ENCODE data around the gene CAMTA1.
"Not testable (repeated sequence)": the region's sequence is repeated elsewhere in the genome, so short reads cannot be mapped to it uniquely, and the experiment has no call there.

Gene CAMTA1

DNA sequence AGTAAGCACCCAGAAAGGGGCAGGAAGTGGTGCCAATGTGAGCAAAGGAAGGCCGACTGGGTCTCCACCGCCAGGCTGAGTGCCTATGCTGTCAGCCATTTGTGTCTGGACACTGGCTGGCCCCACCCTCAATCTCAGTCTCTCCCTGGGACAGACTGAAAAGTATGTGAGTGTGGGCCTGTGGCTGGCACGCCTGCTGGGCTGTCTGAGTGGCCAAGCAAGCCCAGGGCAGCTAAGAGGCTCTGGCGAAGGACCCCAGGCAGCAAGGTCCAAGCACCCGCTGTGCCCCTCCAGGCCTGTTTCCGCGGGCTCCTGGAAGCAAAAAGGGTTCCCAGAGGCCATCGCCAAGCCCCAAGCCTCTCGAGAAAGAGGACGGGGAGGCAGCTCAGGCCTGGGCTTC lies 892.6 kb downstream of the CAMTA1 start:
- no peak for DNase-seq

DNA sequence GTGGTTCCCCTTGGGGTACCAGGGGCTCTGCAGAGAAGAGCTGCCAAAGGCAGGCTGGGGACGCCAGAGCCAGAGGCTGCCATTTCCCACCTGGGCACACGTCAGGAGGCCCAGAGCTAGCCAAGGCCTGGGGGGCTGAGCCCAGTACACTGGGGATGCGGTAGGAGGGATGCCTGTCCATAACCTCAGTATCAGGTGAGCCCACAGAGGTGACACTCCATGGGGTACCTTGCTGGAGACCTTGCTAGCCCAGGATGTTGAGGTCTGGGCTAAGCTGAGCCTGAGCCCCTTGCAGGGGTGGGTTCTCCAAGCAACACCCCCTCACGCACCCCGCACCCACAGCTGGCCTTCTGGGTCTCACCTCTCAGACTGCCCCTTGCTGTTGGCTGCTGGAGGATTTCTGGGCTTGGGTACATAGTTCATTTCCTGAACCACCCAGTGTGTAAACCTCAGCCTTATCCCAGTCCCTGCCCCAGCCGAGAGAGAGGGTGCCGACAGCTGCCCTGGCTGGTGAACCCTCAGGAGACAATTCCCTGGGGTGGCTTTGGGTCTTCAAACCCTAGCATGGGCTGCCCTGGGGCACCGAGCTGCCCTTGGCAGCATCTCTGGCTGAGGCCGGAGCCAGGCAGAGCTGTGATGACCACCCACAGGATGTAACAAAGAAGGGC lies 893.4 kb downstream of the CAMTA1 start:
- no peak for DNase-seq

DNA sequence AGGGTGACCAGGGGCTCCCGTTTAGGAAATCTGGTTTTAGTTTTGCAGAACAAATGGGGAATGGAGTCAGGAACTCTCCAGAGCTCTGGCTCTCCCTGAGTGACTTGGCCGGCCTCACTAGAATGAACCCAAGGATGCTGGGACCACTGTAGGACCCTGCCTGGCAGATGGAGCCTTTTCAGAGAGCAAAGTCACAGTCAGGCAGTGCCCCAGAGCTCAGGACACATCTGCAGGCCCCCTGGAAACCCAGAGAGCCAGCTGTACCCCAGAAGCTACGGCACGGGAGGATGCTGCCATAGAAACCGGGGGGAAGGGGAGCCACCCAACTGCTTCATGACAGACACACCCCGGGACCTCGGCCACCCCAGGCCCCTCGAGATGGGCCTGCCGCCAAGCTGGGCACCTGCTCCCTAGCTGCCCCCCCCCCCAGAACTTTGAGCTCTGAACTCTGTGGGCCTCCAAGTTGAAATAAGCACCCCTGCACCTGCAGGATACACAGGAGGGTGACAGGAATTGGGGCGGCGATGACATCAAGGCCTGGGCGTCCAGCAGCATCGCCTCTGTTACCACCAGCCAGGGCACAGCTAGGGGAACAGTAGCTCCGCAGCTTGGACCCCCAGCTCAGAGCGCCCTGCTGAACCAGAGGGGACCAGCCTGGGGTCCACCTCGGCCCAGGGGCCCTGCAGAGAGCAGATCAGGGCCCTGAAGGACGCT lies 894.1 kb downstream of the CAMTA1 start:
- DNase-seq: no peak

DNA sequence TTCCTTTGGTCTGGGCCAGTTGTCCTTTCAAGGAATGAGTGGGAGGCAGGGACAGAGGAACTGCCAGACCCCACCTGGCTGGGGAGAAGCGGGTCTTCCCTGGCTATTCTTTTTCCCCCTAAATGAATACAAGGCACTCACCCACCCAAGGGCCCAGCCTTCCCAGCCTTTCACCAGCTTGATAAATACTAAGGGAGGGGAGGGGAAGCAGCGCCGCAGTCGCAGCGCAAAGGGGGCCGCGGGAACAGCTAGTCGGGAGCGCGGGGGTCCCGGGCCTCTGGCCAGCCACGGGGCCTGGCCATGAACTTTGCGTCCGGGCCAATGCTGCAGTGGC lies 894.6 kb downstream of the CAMTA1 start:
- no peak for DNase-seq

DNA sequence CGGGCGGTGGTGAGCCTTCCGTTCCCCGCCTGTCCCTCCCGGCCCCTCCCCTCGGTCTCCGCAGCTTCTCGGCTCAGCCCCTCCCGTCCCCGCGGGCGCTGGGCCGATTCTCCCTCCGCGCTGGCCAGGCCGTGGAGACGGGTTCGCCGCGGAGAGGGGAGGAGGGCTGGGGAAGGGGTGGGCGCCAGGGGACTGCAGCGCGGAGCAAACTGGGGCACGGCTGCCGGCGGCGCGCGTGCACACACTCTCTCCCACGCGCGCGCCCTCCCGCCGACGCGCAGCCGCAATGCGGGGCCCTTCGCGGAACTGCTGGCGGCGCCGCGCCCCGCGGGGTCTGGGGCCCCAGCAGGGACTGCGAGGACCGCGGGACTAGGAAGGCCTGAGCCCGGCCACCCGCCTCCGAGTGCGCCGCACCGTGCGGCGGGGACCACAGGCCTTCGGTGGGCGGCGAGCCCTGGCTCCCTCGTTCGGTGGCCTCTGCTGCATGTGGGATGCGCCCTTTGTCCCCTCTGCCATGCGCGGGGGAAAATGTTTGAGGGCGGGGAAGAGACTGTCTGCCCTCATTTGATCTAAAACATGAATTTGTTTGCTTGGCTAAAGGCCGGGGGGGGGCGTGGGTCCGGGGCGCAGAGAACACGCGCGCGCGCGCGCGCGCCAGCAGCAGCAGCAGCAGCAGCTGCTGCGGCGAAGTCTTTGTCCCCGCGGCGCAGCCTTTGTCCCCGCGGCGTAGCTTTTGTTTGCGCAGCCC lies 895.1 kb downstream of the CAMTA1 start:
- peak in 1 of 4 experiments; percentile 52 for DNase-seq

DNA sequence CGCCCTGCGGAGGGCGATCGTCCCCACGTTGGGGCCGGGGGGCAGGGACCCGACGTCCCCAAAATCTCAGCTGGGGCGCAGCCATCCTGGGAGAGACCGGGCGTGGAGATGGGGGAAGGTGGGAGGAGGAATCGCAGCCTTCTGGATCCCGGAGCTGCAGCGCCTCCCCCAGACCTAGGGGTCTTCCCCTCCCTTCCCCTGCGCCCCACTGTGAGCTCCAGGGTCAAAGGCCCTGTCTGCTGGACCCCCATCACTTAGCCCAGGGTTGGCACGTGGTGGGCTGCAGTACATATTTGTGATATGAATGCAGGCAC lies 895.7 kb downstream of the CAMTA1 start:
- no peak for DNase-seq

DNA sequence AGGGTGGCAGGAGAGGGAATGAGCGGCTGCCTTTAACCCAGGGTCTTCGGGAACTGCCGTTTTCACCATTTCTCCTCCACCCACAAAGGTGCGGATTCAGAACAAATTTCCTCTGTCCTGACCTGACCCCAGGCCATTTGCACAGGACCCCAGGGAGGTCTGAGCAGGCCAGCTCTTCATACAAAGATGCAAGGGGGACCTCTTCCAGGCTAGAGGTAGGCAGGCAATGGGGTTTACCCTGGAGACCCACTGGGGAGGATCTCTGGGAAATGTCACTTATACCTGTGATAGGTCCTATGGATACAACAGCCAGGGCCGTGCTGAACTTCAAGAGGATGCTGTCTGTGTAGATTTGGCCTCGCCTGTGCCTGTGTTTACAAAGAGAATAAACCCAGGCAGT lies 896.1 kb downstream of the CAMTA1 start:
- no peak for DNase-seq

DNA sequence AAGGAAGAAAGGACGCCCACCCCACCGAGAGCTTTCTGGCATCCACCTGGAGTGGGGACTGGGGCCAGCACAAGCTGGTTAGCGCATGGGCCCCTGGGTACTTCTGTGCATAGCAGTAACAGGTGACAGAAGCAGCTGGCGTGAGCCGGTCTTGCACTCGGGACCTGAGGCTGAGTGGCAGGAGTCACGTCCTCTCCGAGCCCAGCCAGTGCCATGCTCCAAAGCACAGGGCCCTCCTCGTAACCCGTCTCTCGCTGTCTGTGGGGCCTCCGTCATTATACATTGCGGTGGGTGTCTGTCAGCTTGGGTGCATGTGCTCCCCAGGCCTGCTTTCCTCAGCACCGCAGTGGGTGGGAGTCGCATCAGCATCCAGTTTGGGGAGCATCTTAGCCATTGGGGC lies 898.3 kb downstream of the CAMTA1 start:
- no peak for DNase-seq

DNA sequence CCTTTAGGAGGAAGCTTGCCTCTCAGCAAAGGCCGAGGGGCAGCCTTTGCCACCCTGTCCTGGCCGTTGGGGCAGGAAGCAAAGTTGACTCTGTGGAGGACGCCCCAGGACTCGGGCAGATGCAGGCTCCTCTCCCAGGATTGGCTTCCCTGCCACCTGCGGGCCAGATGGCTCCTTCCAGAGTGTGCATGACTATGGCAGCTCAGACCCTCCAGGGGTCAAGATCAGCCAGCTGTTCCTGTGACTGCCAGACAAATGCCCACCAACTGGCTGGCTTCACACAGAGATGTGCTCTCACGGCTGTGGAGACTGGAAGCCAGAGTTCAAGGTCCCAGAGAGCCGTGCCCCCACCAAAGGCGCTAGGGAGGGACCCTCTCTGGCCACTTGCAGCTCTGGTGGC lies 898.9 kb downstream of the CAMTA1 start:
- DNase-seq: no peak

DNA sequence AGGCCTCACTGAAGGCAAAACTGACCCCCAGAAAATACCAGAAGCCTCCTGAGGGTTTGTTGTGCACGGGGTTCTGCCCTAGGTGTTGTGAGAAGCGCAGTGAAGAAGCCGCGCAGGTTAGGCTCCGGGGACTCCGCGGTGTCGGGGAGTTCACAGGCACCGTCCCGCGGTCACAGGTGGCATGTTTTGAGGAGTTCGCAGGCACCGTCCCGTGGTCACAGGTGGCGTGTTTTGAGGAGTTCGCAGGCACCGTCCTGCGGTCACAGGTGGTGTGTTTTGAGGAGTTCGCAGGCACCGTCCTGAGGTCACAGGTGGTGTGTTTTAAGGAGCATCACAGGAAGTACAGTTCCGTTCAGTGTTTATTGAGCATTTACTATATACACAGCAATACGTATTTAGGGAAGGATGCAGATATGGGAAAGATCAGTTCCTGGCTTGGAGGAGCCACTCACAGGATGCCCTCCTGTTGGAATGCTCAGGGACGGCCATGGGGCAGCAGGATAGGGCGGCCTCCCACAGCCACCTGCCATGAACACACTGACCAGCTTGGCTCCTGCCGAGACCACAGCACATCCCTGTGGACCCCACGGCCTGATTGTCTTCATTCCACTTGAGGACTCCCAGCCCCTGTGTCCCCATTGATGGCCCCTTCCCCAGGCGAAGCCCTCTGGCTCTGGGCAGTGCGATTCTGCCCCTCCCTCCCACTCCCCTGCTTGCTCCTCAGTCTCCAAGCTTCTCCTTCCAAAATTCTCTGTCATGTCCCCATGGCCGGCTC lies 899.8 kb downstream of the CAMTA1 start:
- DNase-seq: no peak

DNA sequence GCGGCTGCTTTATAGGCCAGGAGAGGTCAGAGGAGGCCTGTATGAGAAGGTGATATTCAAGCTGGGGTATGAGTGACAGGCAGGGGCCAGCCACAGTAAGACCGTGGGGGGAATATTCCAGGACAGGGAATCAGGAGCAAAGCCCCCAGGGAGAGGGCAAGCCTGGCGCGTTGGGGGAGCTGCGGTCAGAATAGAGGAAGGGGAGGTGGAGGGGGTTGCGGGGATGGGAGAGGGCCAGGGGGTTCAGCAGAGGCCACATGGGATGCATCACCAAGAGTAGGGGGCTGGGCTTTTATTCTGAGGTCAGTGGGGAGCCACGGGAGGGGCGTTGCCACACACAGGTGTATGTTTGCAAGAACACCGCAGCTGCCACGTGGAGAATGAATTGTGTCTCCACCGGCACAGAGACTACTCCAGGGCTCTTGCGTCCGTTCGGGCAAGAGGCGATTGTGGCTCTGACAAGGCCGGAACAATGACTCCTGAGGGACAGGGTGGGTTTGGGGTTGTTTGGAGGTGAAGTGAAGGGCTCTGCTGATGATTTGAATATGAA lies 901.1 kb downstream of the CAMTA1 start:
- DNase-seq: no peak

DNA sequence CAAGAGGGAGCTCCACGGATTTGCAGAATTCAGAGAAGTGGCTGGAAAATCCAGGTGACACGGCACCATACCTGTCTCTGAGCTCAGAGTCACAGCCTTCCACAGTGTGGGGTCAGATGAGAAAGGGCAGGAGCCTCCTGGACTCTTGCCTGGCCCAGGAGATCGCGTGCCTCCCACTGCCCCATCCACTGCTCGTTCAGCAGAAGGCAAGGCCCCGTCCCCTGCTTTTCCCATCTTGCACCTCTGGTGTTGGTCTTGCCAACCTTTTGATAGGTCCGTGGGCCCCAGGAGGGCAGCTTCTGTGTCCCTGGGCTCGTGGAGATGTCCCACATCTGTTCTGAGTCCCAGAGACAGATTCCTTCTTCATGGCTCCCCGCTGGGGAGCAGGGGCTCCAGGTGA lies 902.2 kb downstream of the CAMTA1 start:
- DNase-seq: no peak

DNA sequence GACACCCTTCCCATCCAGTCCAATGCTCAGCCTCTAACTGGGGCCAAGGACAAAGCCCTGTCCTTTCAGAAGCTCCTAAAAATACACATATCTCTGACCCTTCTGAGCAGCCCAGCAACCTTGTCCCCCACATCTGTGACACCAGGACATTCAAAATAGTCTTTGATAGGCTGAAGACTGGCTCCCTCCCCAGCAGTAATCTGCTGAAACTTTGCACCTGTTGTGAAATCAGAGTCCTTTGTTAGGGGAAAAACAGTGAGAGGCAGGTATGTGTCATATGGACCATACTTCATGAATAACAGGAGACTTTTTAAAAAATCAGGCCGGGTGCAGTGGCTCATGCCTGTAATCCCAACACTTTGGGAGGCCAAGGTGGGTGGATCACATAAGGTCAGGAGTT lies 903.4 kb downstream of the CAMTA1 start:
- DNase-seq: no peak

DNA sequence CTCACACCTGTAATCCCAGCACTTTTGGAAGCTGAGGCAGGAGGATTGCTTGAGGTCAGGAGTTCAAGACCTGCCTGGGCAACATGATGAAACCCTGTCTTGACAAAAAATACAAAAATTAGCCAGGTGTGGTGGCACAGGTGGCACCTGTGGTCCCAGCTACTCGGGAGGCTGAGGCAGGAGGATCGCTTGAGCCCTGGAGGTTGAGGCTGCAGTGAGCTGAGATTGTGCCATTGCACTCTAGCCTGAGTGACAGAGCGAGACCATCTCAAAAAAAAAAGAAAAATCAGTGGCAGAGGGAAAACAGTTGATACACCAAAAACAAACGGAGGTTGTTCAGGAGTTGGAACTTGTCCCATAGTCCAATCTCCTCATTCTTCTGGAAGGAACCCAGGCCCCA lies 904.1 kb downstream of the CAMTA1 start:
- DNase-seq: not testable (repeated sequence)

DNA sequence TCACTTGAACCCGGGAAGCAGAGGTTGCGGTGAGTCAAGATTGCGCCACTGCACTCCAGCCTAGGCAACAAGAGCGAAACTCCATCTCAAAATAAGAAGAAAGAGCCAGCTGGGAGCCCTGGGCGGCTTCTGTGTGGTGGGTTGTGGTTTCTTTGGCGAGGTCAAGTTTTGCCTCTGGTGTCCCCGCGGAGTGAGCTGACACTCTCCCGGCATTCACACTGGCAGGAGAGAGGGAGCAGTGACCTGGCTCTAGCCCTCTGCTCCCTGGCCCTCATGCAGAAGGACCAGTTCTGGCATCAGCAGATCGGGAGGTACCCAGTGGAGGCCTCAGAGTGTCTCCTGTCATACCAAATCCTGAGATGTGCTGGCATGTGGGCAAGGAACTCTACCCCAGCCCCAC lies 904.8 kb downstream of the CAMTA1 start:
- DNase-seq: no peak

DNA sequence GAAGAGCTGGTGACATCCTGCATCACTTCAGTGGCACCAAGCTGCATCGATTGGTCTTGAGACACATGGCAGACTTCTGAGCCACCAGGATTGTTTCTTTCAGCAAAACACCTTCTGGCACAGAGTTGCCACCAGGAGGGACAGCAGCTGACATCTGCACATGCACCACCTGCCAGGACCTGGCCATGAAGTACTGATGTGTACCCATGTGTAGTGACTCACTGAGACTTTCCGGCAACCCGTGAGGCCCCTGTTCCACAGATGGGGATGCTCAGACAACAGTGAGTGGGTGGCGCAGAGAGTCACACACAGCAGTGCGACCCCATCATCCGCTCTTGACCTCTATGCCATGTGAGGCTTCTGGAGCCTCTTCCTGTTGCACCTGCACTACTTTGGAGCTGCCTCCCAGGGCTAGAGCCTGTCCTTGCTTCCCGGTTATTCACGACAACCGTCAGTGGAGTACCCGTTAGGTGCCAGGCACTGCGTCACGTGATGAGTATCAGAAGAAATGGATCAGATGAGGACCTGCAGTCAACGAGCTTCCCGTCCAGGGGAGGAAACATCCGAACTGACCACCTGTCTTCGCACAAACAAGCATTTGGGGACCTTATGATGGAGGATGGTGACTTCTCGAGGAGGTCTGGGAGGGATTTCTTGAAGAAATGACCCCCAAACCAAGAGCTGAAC lies 905.4 kb downstream of the CAMTA1 start:
- no peak for DNase-seq

DNA sequence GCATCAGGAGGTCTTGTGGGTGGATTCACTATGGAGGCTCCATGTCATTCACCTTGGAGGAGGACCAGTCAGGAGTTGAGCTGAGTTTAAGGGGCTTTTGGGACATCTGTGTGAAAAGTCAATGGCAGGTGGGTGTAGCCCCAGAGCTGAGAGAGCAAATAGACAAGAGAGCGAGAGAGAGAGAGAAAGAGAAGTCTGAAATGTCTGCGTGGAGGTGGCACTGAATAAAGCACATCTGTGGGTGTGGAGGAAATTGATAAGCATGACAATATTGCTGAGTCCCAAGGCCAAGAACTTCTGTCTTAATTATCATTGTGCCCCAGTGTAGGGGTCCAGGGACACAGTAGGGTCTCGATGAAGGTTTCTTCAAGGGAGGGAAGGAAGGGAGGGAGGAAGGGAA lies 906.3 kb downstream of the CAMTA1 start:
- no peak for DNase-seq

DNA sequence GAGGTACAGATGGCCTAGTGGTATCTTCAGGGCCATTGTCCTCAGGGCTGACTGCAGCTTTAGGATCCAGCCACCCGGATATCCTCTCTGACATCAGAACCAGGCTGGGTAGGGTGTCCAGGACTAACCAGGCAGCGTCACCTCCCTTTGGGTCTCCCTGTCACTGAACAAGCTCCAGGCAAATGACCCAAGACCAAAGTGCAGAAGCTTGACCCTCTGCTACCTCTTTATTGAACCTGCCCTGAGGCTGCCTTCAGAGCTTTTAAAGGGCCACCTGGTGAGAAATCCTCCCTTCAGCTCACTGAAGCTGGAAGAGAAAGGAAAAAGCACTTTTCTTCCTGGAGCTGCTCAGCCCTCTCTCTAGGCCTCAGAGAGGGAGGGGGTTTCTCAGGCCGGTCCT lies 906.8 kb downstream of the CAMTA1 start:
- no peak for DNase-seq

DNA sequence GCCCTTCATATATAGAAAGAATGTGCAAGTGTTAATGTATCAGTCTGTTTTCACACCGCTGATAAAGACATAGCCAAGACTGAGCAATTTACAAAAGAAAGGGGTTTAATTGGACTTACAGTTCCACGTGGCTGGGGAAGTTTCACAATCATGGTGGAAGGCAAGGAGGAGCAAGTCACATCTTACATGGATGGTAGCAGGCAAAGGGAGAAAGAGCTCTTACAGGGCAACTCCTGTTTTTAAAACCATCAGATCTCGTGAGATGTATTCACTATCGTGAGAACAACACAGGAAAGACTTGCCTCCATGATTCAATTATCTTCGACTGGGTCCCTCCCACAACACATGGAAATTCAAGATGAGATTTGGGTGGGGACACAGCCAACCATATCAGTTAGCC lies 907.8 kb downstream of the CAMTA1 start:
- DNase-seq: not testable (repeated sequence)

DNA sequence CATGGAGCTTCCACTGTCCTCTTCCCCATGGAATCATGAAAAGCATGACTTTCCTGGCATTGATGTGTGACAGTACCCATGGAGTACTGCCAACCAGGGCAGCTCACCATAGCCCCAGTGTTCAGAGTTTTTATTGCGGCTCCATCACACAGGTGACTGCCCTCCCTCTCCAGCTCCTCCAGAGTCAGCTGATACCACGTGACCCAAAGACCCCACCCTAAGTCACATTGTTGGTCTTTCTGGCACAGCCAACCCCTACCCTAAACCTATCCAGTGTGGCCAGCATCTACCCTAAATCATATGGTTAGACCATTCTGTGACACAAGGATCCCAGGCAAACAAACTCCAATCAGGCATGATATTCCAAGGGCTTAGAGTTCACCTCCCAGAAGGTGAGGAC lies 908.4 kb downstream of the CAMTA1 start:
- no peak for DNase-seq

DNA sequence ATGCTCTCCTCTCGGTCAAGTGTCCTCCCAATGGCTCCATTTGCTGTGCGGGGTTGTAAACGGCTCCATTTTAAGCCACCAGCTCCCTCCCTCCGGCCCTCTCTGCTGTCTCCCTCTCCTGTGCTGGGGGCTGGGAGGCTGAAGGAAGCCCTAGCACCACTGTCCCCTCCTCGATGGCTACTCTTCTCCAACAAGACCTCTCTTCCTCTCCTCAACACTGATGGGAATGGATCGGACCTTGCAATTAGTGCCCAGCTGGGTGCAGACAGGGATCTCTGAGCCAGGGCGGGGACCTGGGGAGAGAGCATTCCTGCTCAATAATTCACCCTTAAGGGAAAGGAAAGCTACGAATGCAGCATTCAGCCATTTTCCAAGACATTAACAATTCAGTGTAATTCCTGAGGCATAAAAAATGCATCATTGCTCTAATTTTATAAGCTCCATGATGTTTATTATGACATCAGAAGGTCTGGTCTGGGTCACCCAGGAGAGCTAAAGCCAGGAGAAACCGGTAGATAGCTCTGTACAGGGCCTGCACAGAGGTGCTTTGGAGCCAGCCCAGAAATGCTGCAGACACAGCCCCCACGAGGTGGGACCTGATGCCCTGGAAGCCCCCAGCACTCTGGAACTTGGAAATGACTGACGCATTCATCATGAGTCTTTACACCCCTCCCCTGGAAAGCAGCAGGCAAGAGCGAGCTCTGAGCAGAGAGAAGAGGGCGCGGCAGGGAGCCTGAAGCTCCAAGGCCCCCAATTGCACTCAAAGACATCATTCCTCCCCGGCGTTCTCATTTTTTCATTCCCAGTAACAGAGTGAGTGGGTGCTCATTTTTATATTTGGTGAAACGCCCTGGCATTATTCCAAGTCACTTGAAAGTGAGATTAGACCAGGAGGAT lies 909.6 kb downstream of the CAMTA1 start:
- DNase-seq: no peak

Measured in activated naive CD4-positive, alpha-beta T cell (primary cell).